GM08714 (cell line): ENCODE measurements around the gene PMS2.
"Not testable (repeated sequence)": the region's sequence is repeated elsewhere in the genome, so short reads cannot be mapped to it uniquely, and the experiment has no call there.

Experiments
- H3K4me3 ChIP-seq: fragments of 200-500 bp; sonication (Bioruptor generic); 2 replicates; pipeline ENCODE4 v1.5.1; 2014; ENCODE audit warnings: mild to moderate bottlenecking, low read length, inconsistent platforms

The PMS2 gene

DNA sequence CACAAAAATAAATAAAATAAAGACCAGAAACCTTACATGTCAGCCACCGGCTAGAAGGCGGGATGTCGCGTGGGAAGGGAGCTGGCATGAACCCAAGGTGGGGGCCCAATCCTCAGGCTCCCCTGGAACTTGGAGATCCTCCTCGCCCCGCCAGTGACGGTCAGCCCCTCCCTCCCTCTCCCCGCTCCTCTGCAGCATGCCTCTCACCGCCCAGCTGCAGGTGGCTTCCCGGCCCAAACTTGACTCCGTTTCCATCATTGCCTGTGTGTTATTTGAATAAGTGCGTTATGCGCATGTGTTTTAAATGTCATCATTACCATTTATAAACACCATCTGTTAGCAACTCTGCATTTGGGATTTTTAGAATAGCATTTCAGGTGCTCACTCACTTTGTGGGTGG, 45.6 kb downstream of the PMS2 start:
- H3K4me3 ChIP-seq: not testable (repeated sequence)

DNA sequence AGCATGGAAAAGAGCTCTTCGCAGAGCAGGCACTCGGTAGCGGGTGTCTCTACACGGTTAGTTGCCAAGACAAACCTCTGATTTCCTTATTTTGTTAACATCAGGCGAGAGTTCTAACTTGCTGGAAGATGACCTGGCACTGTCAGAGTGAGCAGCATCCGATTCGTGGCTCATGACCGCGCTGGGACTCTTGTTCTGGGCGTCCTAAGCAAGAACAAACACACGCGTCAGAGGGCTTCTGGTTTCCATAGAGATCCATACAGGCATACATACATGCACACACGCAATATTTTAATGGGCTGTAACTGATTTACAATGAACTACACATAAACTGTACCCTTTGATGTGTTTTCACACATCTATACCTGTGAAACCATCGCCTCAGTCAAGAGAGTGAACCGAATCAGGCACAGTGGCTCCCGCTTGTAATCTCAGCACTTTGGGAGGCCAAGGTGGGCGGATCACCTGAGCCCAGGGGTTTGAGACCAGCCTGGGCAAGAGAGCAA, 73.9 kb downstream of the PMS2 start:
- H3K4me3 ChIP-seq: not testable (repeated sequence)

GRCh38 chr7:5931905-5932644, 76.8 kb downstream of the PMS2 start:
- H3K4me3 ChIP-seq: not testable (repeated sequence)

DNA sequence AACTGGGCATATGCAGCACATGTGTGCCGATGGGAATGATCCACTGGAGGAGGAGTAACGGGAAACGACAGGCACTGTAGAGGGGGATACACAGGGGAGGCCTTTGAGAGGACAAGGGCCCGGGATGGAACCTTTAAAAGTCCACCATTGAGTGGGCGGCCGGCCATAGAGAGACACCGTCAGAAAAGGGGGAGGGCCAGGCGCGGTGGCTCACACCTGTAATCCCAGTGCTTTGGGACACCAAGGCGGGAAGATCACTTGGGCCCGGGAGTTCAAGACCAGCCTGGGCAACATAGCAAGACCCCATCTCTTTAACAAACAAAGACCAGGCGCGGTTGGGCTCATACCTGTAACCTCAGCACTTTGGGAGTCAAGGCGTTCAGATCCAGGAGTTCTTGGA, 77.6 kb downstream of the PMS2 start:
- H3K4me3 ChIP-seq: not testable (repeated sequence)

GRCh38 chr7:5930290-5930689, 78.6 kb downstream of the PMS2 start:
- not testable (repeated sequence) for H3K4me3 ChIP-seq

GRCh38 chr7:5926263-5926870, 82.5 kb downstream of the PMS2 start:
- not testable (repeated sequence) for H3K4me3 ChIP-seq

DNA sequence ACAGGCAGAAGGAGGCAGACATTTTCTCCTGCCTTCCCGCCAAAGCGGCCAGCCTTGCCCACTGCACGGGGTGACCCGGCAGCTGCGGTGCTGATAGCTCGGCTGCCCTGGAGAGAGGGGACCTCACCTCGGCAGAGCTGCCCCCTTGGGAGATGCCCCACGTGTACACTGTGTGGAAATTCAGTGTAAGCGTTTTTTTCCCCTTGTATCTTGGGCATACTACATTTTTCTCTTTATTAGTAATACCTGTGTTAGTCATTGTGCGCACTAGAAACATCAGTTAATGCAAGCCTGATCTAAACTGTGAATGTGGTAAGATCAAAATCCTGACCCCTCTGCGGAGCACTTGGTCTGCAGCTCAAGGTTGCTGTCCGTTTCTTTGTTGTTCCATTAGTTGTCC, 84.2 kb downstream of the PMS2 start:
- not testable (repeated sequence) for H3K4me3 ChIP-seq

- H3K4me3 ChIP-seq: not testable (repeated sequence)
Observed at GRCh38 chr7:5924180-5924579, 84.7 kb downstream of the PMS2 start.
